DND-41 (cell line): ENCODE results near the gene PDE4B.

ENCODE experiments used
- ATAC-seq: fragments of 200-7000 bp; cut with Tn5 transposase; 3 replicates; pipeline ENCODE4 v1.9.1; 2021; ENCODE audit warnings: low read depth; ENCODE audit not compliant: insufficient read depth
- DNase-seq: peaks from one replicate; pipeline ENCODE4 v3.0.0-alpha.2; 2020
- H2AFZ ChIP-seq: 2 replicates; pipeline ENCODE4 v1.6.0; 2012; ENCODE audit warnings: low read depth, low read length
- H3K27ac ChIP-seq: 2 replicates; pipeline ENCODE4 v1.5.1; 2012; ENCODE audit warnings: low read length, inconsistent platforms
- H3K27me3 ChIP-seq: fragments of 200-600 bp; sonication (generic); 2 replicates; pipeline ENCODE4 v1.6.0; 2012; ENCODE audit warnings: low read length, mild to moderate bottlenecking, inconsistent platforms; ENCODE audit not compliant: insufficient read depth, poor library complexity
- H3K36me3 ChIP-seq: 2 replicates; pipeline ENCODE4 v1.5.1; 2012; ENCODE audit warnings: low read length, inconsistent platforms; ENCODE audit not compliant: insufficient read depth
- H3K4me1 ChIP-seq: 2 replicates; pipeline ENCODE4 v1.5.1; 2012; ENCODE audit warnings: mild to moderate bottlenecking, low read length; ENCODE audit not compliant: insufficient read depth
- H3K4me2 ChIP-seq: 2 replicates; pipeline ENCODE4 v1.6.0; 2012; ENCODE audit warnings: mild to moderate bottlenecking, moderate library complexity, low read length, inconsistent platforms; ENCODE audit not compliant: insufficient read depth
- H3K4me3 ChIP-seq, 2 experiments: fragments of 200-600 bp in 1 of 2; shearing (Covaris generic) in 1 of 2; 2 replicates each; pipeline ENCODE4 v1.5.1; 2012 to 2016; ENCODE audit warnings: inconsistent platforms in 2 of 2, low read length in 2 of 2, mild to moderate bottlenecking in 2 of 2, low read depth in 1 of 2, moderate library complexity in 1 of 2
- H3K79me2 ChIP-seq: 2 replicates; pipeline ENCODE4 v1.6.0; 2012; ENCODE audit warnings: low read length, inconsistent platforms; ENCODE audit not compliant: insufficient read depth
- H3K9ac ChIP-seq: 2 replicates; pipeline ENCODE4 v1.6.0; 2012; ENCODE audit warnings: low read depth, mild to moderate bottlenecking, inconsistent platforms, low read length, moderate library complexity
- H3K9me3 ChIP-seq: 2 replicates; pipeline ENCODE4 v1.5.1; 2012; ENCODE audit warnings: low read length, moderate library complexity, mild to moderate bottlenecking, inconsistent platforms; ENCODE audit not compliant: insufficient read depth, severe bottlenecking
- H4K20me1 ChIP-seq: 2 replicates; pipeline ENCODE4 v1.6.0; 2012; ENCODE audit warnings: low read length; ENCODE audit not compliant: insufficient read depth
- CTCF ChIP-seq: IDR thresholded peaks from 2 replicates; pipeline ENCODE4 v1.5.1; 2012; ENCODE audit warnings: borderline replicate concordance, low read length, moderate library complexity, mild to moderate bottlenecking; ENCODE audit not compliant: poor library complexity, severe bottlenecking; ENCODE audit errors: extremely low read depth
- EZH2 ChIP-seq: IDR thresholded peaks from 3 replicates; pipeline ENCODE4 v1.6.1; 2012; ENCODE audit warnings: borderline replicate concordance, low read depth, mild to moderate bottlenecking, moderate library complexity, low read length, inconsistent platforms; ENCODE audit not compliant: severe bottlenecking

Gene PDE4B

GRCh38 chr1:66237722-66238479 lies 445.2 kb downstream of the PDE4B start:
- H3K4me2 ChIP-seq = no peak overlapping the region
- H4K20me1 ChIP-seq = no peaks in the 10 kb centered on the region
- TF ChIP-seq CTCF (no peak), EZH2 (no peak)
- DNase-seq = no peak
- no peaks in the 10 kb centered on the region for H3K36me3 ChIP-seq
- H2AFZ ChIP-seq = no peak overlapping the region
- H3K9ac ChIP-seq = no peak overlapping the region
- H3K79me2 ChIP-seq = no peaks in the 10 kb centered on the region
- no peaks in the 10 kb centered on the region for H3K9me3 ChIP-seq
- no peaks in the 10 kb centered on the region for H3K4me1 ChIP-seq
- H3K27me3 ChIP-seq = peaks cover 5% of the 10 kb centered on the region
- no peak overlapping the region for H3K4me3 ChIP-seq
- no peak for ATAC-seq
- no peak overlapping the region for H3K27ac ChIP-seq

- Histone ChIP-seq H4K20me1 (no peaks in the 10 kb centered on the region), H3K27ac (no peak overlapping the region), H2AFZ (no peak overlapping the region), H3K9ac (no peak overlapping the region), H3K4me3 (no peak overlapping the region), H3K9me3 (no peaks in the 10 kb centered on the region), H3K4me1 (no peaks in the 10 kb centered on the region), H3K27me3 (peaks cover 5% of the 10 kb centered on the region), H3K36me3 (no peaks in the 10 kb centered on the region), H3K4me2 (no peak overlapping the region), H3K79me2 (no peaks in the 10 kb centered on the region)
- TF ChIP-seq EZH2 (no peak), CTCF (no peak)
- DNase-seq (no peak), ATAC-seq (no peak)
Observed at GRCh38 chr1:66239834-66240233, 447.1 kb downstream of the PDE4B start.

- H3K27ac ChIP-seq = no peak overlapping the region
- H3K4me2 ChIP-seq = no peak overlapping the region
- no peak for TF ChIP-seq CTCF
- H3K79me2 ChIP-seq = no peaks in the 10 kb centered on the region
- H3K27me3 ChIP-seq = peaks cover 9% of the 10 kb centered on the region
- no peaks in the 10 kb centered on the region for H3K4me1 ChIP-seq
- H2AFZ ChIP-seq = no peak overlapping the region
- H3K36me3 ChIP-seq = no peaks in the 10 kb centered on the region
- no peak overlapping the region for H3K9ac ChIP-seq
- H4K20me1 ChIP-seq = no peaks in the 10 kb centered on the region
- ATAC-seq (no peak), DNase-seq (no peak)
- no peaks in the 10 kb centered on the region for H3K9me3 ChIP-seq
- no peak overlapping the region for H3K4me3 ChIP-seq
Observed at GRCh38 chr1:66240491-66241484, 448.1 kb downstream of the PDE4B start.
